GM12892 (cell line): ENCODE data around the gene SPRR2A.

Experiments
- POLR2A ChIP-seq: IDR thresholded peaks from 2 replicates; pipeline ENCODE4 v1.6.1; 2011; ENCODE audit warnings: low read depth, low read length, control low read depth
- POLR2AphosphoS5 ChIP-seq: IDR thresholded peaks from 2 replicates; pipeline ENCODE4 v1.6.1; 2011; ENCODE audit warnings: low read depth, low read length, control low read depth

DNA sequence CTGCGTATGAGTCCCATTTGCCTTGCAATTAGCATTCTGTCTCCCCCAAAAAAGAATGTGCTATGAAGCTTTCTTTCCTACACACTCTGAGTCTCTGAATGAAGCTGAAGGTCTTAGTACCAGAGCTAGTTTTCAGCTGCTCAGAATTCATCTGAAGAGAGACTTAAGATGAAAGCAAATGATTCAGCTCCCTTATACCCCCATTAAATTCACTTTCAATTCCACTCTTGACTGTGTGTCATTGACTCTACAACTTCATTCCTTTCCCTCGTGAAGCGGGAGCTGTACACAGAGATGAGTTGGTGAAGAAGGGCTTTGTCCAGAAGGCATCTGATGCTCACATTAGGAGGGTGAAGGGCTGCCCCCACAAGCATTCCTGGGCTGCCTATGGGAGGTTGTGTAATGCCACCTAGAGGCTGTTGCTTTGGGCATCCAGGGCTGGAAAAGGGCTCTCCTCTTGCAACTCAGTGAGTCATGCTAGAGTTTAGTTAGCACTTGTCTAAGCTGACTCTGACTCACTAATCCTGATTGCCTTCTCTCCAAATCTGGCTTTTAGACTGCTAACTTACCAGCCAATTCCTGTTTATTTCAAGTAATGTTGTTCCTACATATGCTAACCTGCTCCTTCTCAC is 24.5 kb downstream of the SPRR2A start:
- TF ChIP-seq POLR2A (no peak), POLR2AphosphoS5 (no peak)
